Glutamatergic neuron (in vitro differentiated cells): ENCODE data around the gene HSPB1. TPM values are rescaled to one million over a fixed set of nuclear protein-coding genes. Genes with fewer than 3 reads are reported as not detected.
"Not testable (repeated sequence)": the region's sequence is repeated elsewhere in the genome, so short reads cannot be mapped to it uniquely, and the experiment has no call there.

ENCODE experiments used
- DNase-seq: peaks from one replicate; pipeline ENCODE4 v3.0.0; 2022
- H3K27ac Mint-ChIP-seq: one replicate; pipeline ENCODE4 v1.8.0; 2020; ENCODE audit warnings: mild to moderate bottlenecking, mixed read lengths, inconsistent platforms; ENCODE audit not compliant: unreplicated experiment
- H3K27me3 Mint-ChIP-seq: one replicate; pipeline ENCODE4 v1.8.0; 2020; ENCODE audit warnings: mild to moderate bottlenecking, moderate library complexity, mixed read lengths, inconsistent platforms; ENCODE audit not compliant: unreplicated experiment
- H3K36me3 Mint-ChIP-seq: one replicate; pipeline ENCODE4 v1.8.0; 2020; ENCODE audit warnings: mild to moderate bottlenecking, mixed read lengths, inconsistent platforms; ENCODE audit not compliant: unreplicated experiment
- H3K4me1 Mint-ChIP-seq: one replicate; pipeline ENCODE4 v1.8.0; 2020; ENCODE audit warnings: mild to moderate bottlenecking, low read depth, mixed read lengths, inconsistent platforms; ENCODE audit not compliant: unreplicated experiment
- H3K4me3 Mint-ChIP-seq: one replicate; pipeline ENCODE4 v1.8.0; 2020; ENCODE audit warnings: mild to moderate bottlenecking, mixed read lengths, inconsistent platforms; ENCODE audit not compliant: unreplicated experiment
- H3K9me3 Mint-ChIP-seq: one replicate; pipeline ENCODE4 v1.8.0; 2020; ENCODE audit warnings: mild to moderate bottlenecking, moderate library complexity, mixed read lengths, inconsistent platforms; ENCODE audit not compliant: unreplicated experiment
- CTCF ChIP-seq: fragments of 200-600 bp; sonication (generic); IDR thresholded peaks from one replicate; pipeline ENCODE4 v1.5.0; 2021; ENCODE audit not compliant: partially characterized antibody, unreplicated experiment
- total RNA-seq: library from RNA; stranded (reverse); fragmentation: NEBNext Ultra II Directional; extraction: Animal tissue kit (Norgen Biotek cat#: 25700); gene quantifications from one replicate; pipeline ENCODE4 v1.2.1, GENCODE V29; 2021; ENCODE audit not compliant: unreplicated experiment

HSPB1 gene
- total RNA-seq, 1 donor from 2014 or later, result 50.4 TPM

- H3K4me1 Mint-ChIP-seq, result peaks cover 6% of the 10 kb centered on the region
- peaks cover 2% of the 10 kb centered on the region for H3K9me3 Mint-ChIP-seq
- H3K4me3 Mint-ChIP-seq, result no peak overlapping the region
- peak; percentile 40 for DNase-seq
- H3K27me3 Mint-ChIP-seq, result peaks cover 13% of the 10 kb centered on the region
- H3K36me3 Mint-ChIP-seq, result no peaks in the 10 kb centered on the region
- TF ChIP-seq CTCF, result no peak
- peak overlapping the region; percentile 75 for H3K27ac Mint-ChIP-seq
Observed at GRCh38 chr7:76310102-76310957, 7.9 kb downstream of the HSPB1 start.

DNA sequence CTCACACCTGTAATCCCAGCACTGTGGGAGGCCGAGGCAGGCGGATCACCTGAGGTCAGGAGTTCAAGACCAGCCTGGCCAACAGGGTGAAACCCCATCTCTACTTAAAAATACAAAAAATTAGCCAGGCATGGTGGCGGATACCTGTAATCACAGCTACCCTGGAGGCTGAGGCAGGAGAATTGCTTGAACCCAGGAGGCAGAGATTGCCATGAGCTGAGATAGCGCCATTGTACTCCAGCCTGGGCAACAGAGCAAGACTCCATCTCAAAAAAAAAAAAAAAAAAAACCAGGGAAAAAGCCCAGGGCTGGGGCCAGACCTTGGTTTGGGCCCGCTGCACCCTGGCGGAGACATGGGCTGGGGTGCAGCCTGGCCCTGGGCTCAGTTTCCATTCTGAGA lies 9.4 kb downstream of the HSPB1 start:
- H3K4me3 Mint-ChIP-seq, H3K27ac Mint-ChIP-seq, H3K9me3 Mint-ChIP-seq, H3K4me1 Mint-ChIP-seq, DNase-seq, H3K36me3 Mint-ChIP-seq: not testable (repeated sequence)
- H3K27me3 Mint-ChIP-seq, result peaks cover 13% of the 10 kb centered on the region

- TF ChIP-seq CTCF, result peak; percentile 97
- Mint-ChIP-seq H3K27me3 (peaks cover 10% of the 10 kb centered on the region), H3K36me3 (no peaks in the 10 kb centered on the region), H3K9me3 (peaks cover 12% of the 10 kb centered on the region), H3K4me3 (no peak overlapping the region), H3K27ac (no peak overlapping the region), H3K4me1 (peaks cover 20% of the 10 kb centered on the region)
- DNase-seq, result peak; percentile 98
Observed at GRCh38 chr7:76314042-76314721, 11.7 kb downstream of the HSPB1 start.

GRCh38 chr7:76314740-76315139 lies 12.3 kb downstream of the HSPB1 start:
- not testable (repeated sequence) for H3K4me3 Mint-ChIP-seq, H3K36me3 Mint-ChIP-seq, DNase-seq, H3K27ac Mint-ChIP-seq
- Mint-ChIP-seq H3K27me3 (peaks cover 10% of the 10 kb centered on the region), H3K4me1 (peaks cover 20% of the 10 kb centered on the region), H3K9me3 (peaks cover 12% of the 10 kb centered on the region)

GRCh38 chr7:76315364-76315763 lies 12.9 kb downstream of the HSPB1 start:
- H3K4me3 Mint-ChIP-seq, result no peak overlapping the region
- no peak for TF ChIP-seq CTCF
- H3K27me3 Mint-ChIP-seq, result peaks cover 10% of the 10 kb centered on the region
- H3K9me3 Mint-ChIP-seq, result peaks cover 14% of the 10 kb centered on the region
- H3K27ac Mint-ChIP-seq, result no peak overlapping the region
- no peaks in the 10 kb centered on the region for H3K36me3 Mint-ChIP-seq
- peaks cover 21% of the 10 kb centered on the region for H3K4me1 Mint-ChIP-seq
- DNase-seq, result no peak
